Kidney (tissue), 14 donors: Measurements from ENCODE around the gene DEK. TPM values are rescaled to one million over a fixed set of nuclear protein-coding genes. Genes with fewer than 3 reads are reported as not detected.

Experiments
- DNase-seq, 5 donors: peaks; one replicate each; pipeline ENCODE4 v3.0.0-alpha.2; 2013 to 2020
- FAIRE-seq: peaks from 2 replicates; lab custom pipeline; 2012; peaks lifted over from hg19 to GRCh38; lab: Jason Lieb, UNC
- H3K27ac ChIP-seq, 2 donors: one replicate each; pipeline ENCODE4 v1.7.0; 2013; ENCODE audit warnings: low read depth in 2 of 2, low read length in 2 of 2, inconsistent platforms in 1 of 2
- H3K27me3 ChIP-seq: one replicate; pipeline ENCODE4 v1.7.1; 2013; ENCODE audit warnings: low read length, inconsistent platforms; ENCODE audit not compliant: control insufficient read depth, insufficient read depth
- H3K36me3 ChIP-seq, 3 donors: one replicate each; pipeline versions ENCODE4 v1.7.0 to v1.7.1; 2013; ENCODE audit warnings: low read length in 3 of 3, control low read depth in 1 of 3, inconsistent platforms in 1 of 3; ENCODE audit not compliant: insufficient read depth in 3 of 3, control insufficient read depth in 2 of 3
- H3K4me1 ChIP-seq, 3 donors: one replicate each; pipeline versions ENCODE4 v1.7.0 to v1.7.1; 2013; ENCODE audit warnings: low read length in 3 of 3, inconsistent platforms in 1 of 3, low read depth in 1 of 3; ENCODE audit not compliant: control insufficient read depth in 2 of 3, insufficient read depth in 2 of 3
- H3K4me3 ChIP-seq, 3 donors: one replicate each; pipeline versions ENCODE4 v1.7.0 to v1.8.1; 2013; ENCODE audit warnings: low read length in 3 of 3, control low read depth in 1 of 3, inconsistent platforms in 1 of 3
- H3K9ac ChIP-seq, 3 donors: one replicate each; pipeline versions ENCODE4 v1.7.0 to v1.7.1; 2013; ENCODE audit warnings: low read length in 3 of 3, control low read depth in 1 of 3, inconsistent platforms in 1 of 3
- H3K9me3 ChIP-seq, 3 donors: one replicate each; pipeline versions ENCODE4 v1.7.0 to v1.7.1; 2013; ENCODE audit warnings: low read length in 3 of 3, control low read depth in 1 of 3, inconsistent platforms in 1 of 3; ENCODE audit not compliant: control insufficient read depth in 2 of 3, insufficient read depth in 1 of 3
- CTCF ChIP-seq: IDR thresholded peaks from 3 replicates; pipeline ENCODE4 v1.5.1; 2012; ENCODE audit warnings: mild to moderate bottlenecking, moderate library complexity, borderline replicate concordance; ENCODE audit not compliant: insufficient read depth; ENCODE audit errors: extremely low read depth
- intact Hi-C: fragments of 100-400 bp; cut with DNase I; formaldehyde crosslinking; loops from one replicate; pipeline ENCODE4 v1.11.1; 2022
- polyA plus RNA-seq: library from polyadenylated mRNA; stranded (reverse); fragments of 350-450 nt; fragmentation: Illumina TruSeq; extraction: RNeasy Lipid Tissue Mini Kit (QIAGEN cat#74804); gene quantifications from one replicate; pipeline ENCODE4 v1.2.3, GENCODE V29; 2014; ENCODE audit warnings: low read depth, low replicate concordance; ENCODE audit not compliant: insufficient read depth
- total RNA-seq: library from RNA; stranded (reverse); fragmentation: NEBNext Ultra II Directional; extraction: Animal tissue kit (Norgen Biotek cat#: 25700); gene quantifications from one replicate; pipeline ENCODE4 v1.2.1, GENCODE V29; 2021
- donor health status: control.
- donor health status: control.
- donor health status: control.
- donor health status: control.
- donor health status: control.
- donor health status: DM: yes; HTN: yes; CAD: no.
- donor health status: Normal renal cell carcinoma (clear cell type).

The DEK gene
- total and polyA plus RNA-seq, 2 donors from 2014 or later, result 23.7 to 67.2 TPM

DNA sequence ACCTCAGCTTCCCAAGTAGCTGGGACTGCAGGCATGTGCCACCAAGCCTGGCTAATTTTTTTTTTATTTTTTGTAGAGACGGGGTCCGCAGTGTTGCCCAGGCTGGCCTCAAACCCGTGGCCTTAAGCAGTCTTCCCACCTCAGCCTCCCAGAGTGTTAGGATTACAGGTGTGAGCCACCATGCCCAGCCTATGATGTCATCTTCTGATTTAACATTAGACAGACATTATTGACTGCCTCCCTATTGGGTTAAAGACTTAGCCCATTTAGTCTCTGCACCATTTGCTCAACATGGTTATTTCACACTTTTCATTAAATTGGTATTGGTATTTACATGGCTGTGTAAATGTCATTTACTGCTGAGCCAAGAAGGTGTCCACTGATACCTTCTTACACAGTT lies 46.1 kb downstream of the DEK start:
- no peaks in the 10 kb centered on the region for H3K27me3 ChIP-seq
- DNase-seq, result no peak
- intact Hi-C loops, result no loop called here
- no peak overlapping the region for H3K27ac ChIP-seq
- no peak for TF ChIP-seq CTCF
- peaks cover 5 to 18% (median 6%) of the 10 kb centered on the region in 3 donors for H3K36me3 ChIP-seq
- no peaks in the 10 kb centered on the region for H3K9me3 ChIP-seq
- H3K4me3 ChIP-seq, result no peak overlapping the region
- FAIRE-seq, result no peak
- no peaks in the 10 kb centered on the region for H3K4me1 ChIP-seq
- no peak overlapping the region for H3K9ac ChIP-seq

DNA sequence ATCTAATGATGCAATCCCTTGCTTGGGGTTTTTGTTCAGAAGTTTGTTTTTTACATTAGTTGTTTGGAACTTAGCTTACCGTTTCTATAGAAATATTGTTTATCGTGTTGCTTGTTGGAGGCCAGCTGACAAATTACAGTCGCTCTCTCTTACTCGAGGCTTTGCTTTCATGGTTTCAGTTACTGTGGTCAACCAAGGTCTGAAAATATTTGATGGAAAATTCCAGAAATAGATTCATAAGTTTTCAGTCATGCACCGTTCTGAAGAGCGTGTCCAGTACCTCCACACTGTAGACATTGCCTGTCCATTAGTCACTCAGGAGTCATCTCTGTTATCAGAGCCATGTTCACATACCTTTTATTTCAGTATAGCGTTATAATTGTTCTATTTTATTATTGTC lies 47.9 kb downstream of the DEK start:
- intact Hi-C loops, result no loop called here
- Histone ChIP-seq H3K9ac (no peak overlapping the region), H3K27me3 (no peaks in the 10 kb centered on the region), H3K36me3 (peaks cover 0 to 26% (median 6%) of the 10 kb centered on the region in 3 donors), H3K4me3 (no peak overlapping the region), H3K27ac (no peak overlapping the region), H3K9me3 (no peaks in the 10 kb centered on the region), H3K4me1 (no peaks in the 10 kb centered on the region)
- no peak for FAIRE-seq
- DNase-seq, result no peak
- no peak for TF ChIP-seq CTCF

GRCh38 chr6:18215436-18215835 lies 48.9 kb downstream of the DEK start:
- DNase-seq, result no peak
- H3K4me3 ChIP-seq, result no peak overlapping the region
- peaks cover 0 to 26% (median 6%) of the 10 kb centered on the region in 3 donors for H3K36me3 ChIP-seq
- no peaks in the 10 kb centered on the region for H3K9me3 ChIP-seq
- intact Hi-C loops, result no loop called here
- no peak overlapping the region for H3K9ac ChIP-seq
- no peak for TF ChIP-seq CTCF
- no peak for FAIRE-seq
- H3K27ac ChIP-seq, result no peak overlapping the region
- H3K4me1 ChIP-seq, result no peaks in the 10 kb centered on the region
- H3K27me3 ChIP-seq, result no peaks in the 10 kb centered on the region

- Histone ChIP-seq H3K9me3 (no peaks in the 10 kb centered on the region), H3K9ac (no peak overlapping the region), H3K27ac (no peak overlapping the region), H3K4me3 (no peak overlapping the region), H3K27me3 (no peaks in the 10 kb centered on the region), H3K4me1 (no peaks in the 10 kb centered on the region), H3K36me3 (peaks cover 0 to 26% (median 6%) of the 10 kb centered on the region in 3 donors)
- FAIRE-seq (no peak), DNase-seq (no peak)
- TF ChIP-seq CTCF, result no peak
- intact Hi-C loops, result no loop called here
Measured at GRCh38 chr6:18214003-18214402, 50.3 kb downstream of the DEK start.
